ENCODE results near the gene SMG9.

The SMG9 gene, protein sequence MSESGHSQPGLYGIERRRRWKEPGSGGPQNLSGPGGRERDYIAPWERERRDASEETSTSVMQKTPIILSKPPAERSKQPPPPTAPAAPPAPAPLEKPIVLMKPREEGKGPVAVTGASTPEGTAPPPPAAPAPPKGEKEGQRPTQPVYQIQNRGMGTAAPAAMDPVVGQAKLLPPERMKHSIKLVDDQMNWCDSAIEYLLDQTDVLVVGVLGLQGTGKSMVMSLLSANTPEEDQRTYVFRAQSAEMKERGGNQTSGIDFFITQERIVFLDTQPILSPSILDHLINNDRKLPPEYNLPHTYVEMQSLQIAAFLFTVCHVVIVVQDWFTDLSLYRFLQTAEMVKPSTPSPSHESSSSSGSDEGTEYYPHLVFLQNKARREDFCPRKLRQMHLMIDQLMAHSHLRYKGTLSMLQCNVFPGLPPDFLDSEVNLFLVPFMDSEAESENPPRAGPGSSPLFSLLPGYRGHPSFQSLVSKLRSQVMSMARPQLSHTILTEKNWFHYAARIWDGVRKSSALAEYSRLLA

DNA sequence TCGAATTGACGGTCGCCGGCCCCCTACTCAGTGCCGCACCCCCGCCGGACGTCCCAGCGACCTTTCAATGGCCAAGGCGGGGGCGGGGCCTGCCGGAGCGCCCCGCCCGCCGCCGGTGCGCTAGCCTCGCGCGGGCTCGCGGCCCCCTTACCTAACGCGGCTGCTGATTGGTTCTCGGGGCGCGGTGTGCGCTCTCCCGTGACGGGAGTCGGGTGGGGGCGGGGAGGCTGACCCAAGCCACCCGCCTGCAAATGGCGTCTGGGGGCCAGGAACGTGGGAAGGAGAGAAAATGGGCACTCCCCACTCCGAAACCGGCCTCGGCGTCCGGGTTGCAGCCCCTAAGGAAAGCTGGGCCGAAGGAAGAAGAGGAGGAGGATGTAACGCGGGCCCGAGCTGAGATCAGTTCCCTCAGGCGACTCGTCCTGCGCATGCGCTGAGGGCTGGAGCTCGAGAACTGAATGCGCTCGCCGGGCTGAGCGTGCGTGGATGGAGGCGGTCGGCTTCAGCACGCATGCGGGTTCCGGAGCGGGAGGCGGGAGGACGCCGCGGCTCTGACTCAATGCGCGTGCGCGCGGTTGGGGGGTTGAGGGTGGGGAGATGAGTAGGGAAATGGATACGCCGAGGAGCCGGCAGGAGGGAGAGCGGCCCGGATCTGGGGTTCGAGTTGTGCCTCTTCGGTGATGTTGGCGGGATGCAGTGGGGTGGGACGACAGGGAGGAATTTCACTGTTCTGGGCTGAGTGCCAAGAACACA is at the start of gene SMG9:
TSS of gene SMG9 (minus strand) at position 460 of the 753 bp plus-strand sequence. CDS start 4,221 bp downstream, outside the sequence.
- Mint-ChIP-seq H3K36me3 (ENCODE audit: low read depth) (peaks cover 47% of the 10 kb centered on the region), H3K27me3 (peaks cover 9% of the 10 kb centered on the region), H3K27ac (peak within 1 kb of the TSS; percentile 100), H3K9me3 (no peaks in the 10 kb centered on the region), H3K4me1 (peaks cover 78% of the 10 kb centered on the region), H3K4me3 (peak within 1 kb of the TSS; percentile 99)
- ATAC-seq: peak; percentile 78
- DNase-seq: peak; percentile 99

DNA sequence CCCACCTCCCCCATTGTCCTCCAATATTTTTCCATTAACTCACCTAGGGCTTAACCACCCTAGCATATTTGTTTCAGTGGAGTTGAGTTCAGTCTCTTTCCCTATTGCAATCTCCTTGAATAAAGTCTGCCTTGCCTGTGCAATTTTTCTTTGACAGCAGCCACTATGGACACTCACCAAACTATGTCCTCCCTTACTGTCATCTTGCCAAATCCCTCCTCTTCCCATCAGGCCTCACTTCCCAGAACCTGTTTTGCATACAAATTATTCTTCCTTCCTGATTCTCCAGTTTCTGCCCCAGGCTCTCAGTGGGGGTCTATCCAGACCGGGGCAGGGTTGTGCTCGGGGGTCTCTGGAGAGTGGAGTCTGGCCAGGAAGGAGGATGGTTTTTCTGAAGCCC is 49.7 kb upstream of the SMG9 start:
- Mint-ChIP-seq H3K36me3 (ENCODE audit: low read depth) (no peaks in the 10 kb centered on the region), H3K4me1 (no peaks in the 10 kb centered on the region), H3K27me3 (peaks cover 9% of the 10 kb centered on the region), H3K27ac (no peak overlapping the region), H3K9me3 (no peaks in the 10 kb centered on the region), H3K4me3 (no peak overlapping the region)
- ATAC-seq: no peak
- DNase-seq: no peak

GRCh38 chr19:43802216-43802951 is 47.6 kb upstream of the SMG9 start, which contains the start of gene LYPD5:
LYPD5 (minus strand) TSS chr19:43802447; CDS start chr19:43802380, 67 bp downstream.
- Mint-ChIP-seq H3K9me3 (no peaks in the 10 kb centered on the region), H3K4me3 (no peak within 1 kb of the TSS), H3K27ac (no peak within 1 kb of the TSS), H3K36me3 (ENCODE audit: low read depth) (no peaks in the 10 kb centered on the region), H3K4me1 (peaks cover 6% of the 10 kb centered on the region), H3K27me3 (peaks cover 14% of the 10 kb centered on the region)
- DNase-seq (no peak), ATAC-seq (no peak)

GRCh38 chr19:43799502-43800142 is 44.9 kb upstream of the SMG9 start:
- DNase-seq: no peak
- Mint-ChIP-seq H3K4me1 (peaks cover 6% of the 10 kb centered on the region), H3K4me3 (peak overlapping the region; percentile 76), H3K27ac (no peak overlapping the region), H3K36me3 (ENCODE audit: low read depth) (no peaks in the 10 kb centered on the region), H3K9me3 (peaks cover 3% of the 10 kb centered on the region), H3K27me3 (peaks cover 22% of the 10 kb centered on the region)
- ATAC-seq: no peak

GRCh38 chr19:43798546-43799409 is 44.0 kb upstream of the SMG9 start:
- Mint-ChIP-seq H3K36me3 (ENCODE audit: low read depth) (no peaks in the 10 kb centered on the region), H3K27me3 (peaks cover 22% of the 10 kb centered on the region), H3K4me3 (peak overlapping the region; percentile 76), H3K9me3 (peaks cover 3% of the 10 kb centered on the region), H3K27ac (no peak overlapping the region), H3K4me1 (peaks cover 6% of the 10 kb centered on the region)
- ATAC-seq: peak; percentile 86
- DNase-seq: peak; percentile 75

GRCh38 chr19:43798026-43798545 is 43.3 kb upstream of the SMG9 start:
- Mint-ChIP-seq H3K27me3 (peaks cover 26% of the 10 kb centered on the region), H3K9me3 (peaks cover 3% of the 10 kb centered on the region), H3K36me3 (ENCODE audit: low read depth) (no peaks in the 10 kb centered on the region), H3K4me3 (peak overlapping the region; percentile 76), H3K27ac (no peak overlapping the region), H3K4me1 (peaks cover 6% of the 10 kb centered on the region)
- ATAC-seq: peak; percentile 3
- no peak for DNase-seq

DNA sequence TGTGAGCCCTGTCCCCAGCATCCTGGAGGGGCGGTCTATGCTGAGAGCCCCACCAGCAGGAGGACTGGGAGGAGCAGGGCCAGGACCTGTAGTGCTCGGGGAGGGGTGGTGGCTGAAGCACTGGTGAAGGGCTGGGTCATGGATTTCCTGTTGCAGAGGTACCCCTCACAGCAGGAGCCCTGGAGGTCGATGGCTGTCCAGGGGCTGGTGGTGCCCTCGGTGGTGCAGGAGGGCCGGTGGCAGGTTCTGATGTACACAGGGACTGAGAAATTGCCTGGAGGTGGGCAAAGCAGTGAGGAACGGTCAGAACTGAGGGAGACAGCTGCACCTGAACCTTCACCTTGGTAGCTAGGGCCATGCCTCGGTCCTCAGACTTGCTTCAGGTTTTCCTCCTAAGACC is 42.8 kb upstream of the SMG9 start:
- H3K4me3 Mint-ChIP-seq: peak overlapping the region; percentile 25
- ATAC-seq: no peak
- peaks cover 3% of the 10 kb centered on the region for H3K9me3 Mint-ChIP-seq
- peaks cover 6% of the 10 kb centered on the region for H3K4me1 Mint-ChIP-seq
- H3K27me3 Mint-ChIP-seq: peaks cover 26% of the 10 kb centered on the region
- no peak for DNase-seq
- H3K27ac Mint-ChIP-seq: no peak overlapping the region
- H3K36me3 Mint-ChIP-seq (ENCODE audit: low read depth): no peaks in the 10 kb centered on the region

GRCh38 chr19:43797118-43797517 is 42.4 kb upstream of the SMG9 start:
- Mint-ChIP-seq H3K27me3 (peaks cover 29% of the 10 kb centered on the region), H3K27ac (no peak overlapping the region), H3K36me3 (ENCODE audit: low read depth) (no peaks in the 10 kb centered on the region), H3K4me3 (no peak overlapping the region), H3K9me3 (peaks cover 3% of the 10 kb centered on the region), H3K4me1 (peaks cover 6% of the 10 kb centered on the region)
- no peak for ATAC-seq
- no peak for DNase-seq

GRCh38 chr19:43790587-43790986 is 35.8 kb upstream of the SMG9 start:
- no peak overlapping the region for H3K27ac Mint-ChIP-seq
- no peak overlapping the region for H3K4me3 Mint-ChIP-seq
- no peaks in the 10 kb centered on the region for H3K9me3 Mint-ChIP-seq
- no peaks in the 10 kb centered on the region for H3K4me1 Mint-ChIP-seq
- H3K36me3 Mint-ChIP-seq (ENCODE audit: low read depth): no peaks in the 10 kb centered on the region
- ATAC-seq (no peak), DNase-seq (no peak)
- peaks cover 15% of the 10 kb centered on the region for H3K27me3 Mint-ChIP-seq

- no peak for DNase-seq
- peaks cover 13% of the 10 kb centered on the region for H3K27me3 Mint-ChIP-seq
- no peak overlapping the region for H3K27ac Mint-ChIP-seq
- H3K36me3 Mint-ChIP-seq (ENCODE audit: low read depth): no peaks in the 10 kb centered on the region
- no peak overlapping the region for H3K4me3 Mint-ChIP-seq
- no peak for ATAC-seq
- H3K9me3 Mint-ChIP-seq: no peaks in the 10 kb centered on the region
- peaks cover 12% of the 10 kb centered on the region for H3K4me1 Mint-ChIP-seq
These were observed 34.3 kb upstream of the SMG9 start for GRCh38 chr19:43789029-43789428.

GRCh38 chr19:43786665-43787064 is 31.9 kb upstream of the SMG9 start:
- DNase-seq: no peak
- Mint-ChIP-seq H3K27me3 (peaks cover 6% of the 10 kb centered on the region), H3K4me3 (no peak overlapping the region), H3K4me1 (peaks cover 32% of the 10 kb centered on the region), H3K27ac (no peak overlapping the region), H3K36me3 (ENCODE audit: low read depth) (no peaks in the 10 kb centered on the region), H3K9me3 (no peaks in the 10 kb centered on the region)
- no peak for ATAC-seq

GRCh38 chr19:43784981-43785808 is 30.4 kb upstream of the SMG9 start:
- DNase-seq: peak; percentile 54
- no peaks in the 10 kb centered on the region for H3K9me3 Mint-ChIP-seq
- H3K27me3 Mint-ChIP-seq: peaks cover 4% of the 10 kb centered on the region
- peak overlapping the region; percentile 61 for H3K4me3 Mint-ChIP-seq
- ATAC-seq: no peak
- H3K27ac Mint-ChIP-seq: peak overlapping the region; percentile 81
- peaks cover 39% of the 10 kb centered on the region for H3K4me1 Mint-ChIP-seq
- H3K36me3 Mint-ChIP-seq (ENCODE audit: low read depth): no peaks in the 10 kb centered on the region

All from activated naive CD8-positive, alpha-beta T cell treated with anti-CD3 and anti-CD28 coated beads, Interleukin-2, amount 50 U/mL, for 24 hours (primary cell).